Measurements from ENCODE around the gene SPTLC2. TPM values are rescaled to one million over a fixed set of nuclear protein-coding genes. Genes with fewer than 3 reads are reported as not detected.

SPTLC2 gene
- total RNA-seq, 1 experiment from 2014 or later: 32.6 TPM

DNA sequence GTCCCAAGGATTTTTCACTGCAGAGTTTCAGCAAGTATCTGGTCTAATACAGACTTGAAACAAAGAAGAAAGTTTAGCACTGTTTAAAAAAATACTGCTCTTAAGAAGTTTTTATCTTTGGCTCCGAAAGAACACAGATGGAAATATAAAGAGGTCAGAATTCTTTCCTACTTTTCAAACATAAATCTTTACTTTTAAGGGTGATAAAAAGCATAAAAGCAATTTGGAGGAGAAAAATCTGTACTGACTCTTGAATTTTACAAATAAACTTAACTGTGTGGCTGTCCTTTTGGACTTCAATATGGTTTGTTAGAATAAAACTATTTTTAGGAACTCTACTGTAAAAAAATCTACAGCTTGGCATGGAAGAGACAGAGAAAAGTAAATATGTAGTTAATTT is 90.2 kb downstream of the SPTLC2 start:
- no peaks in the 10 kb centered on the region for H3K9me3 ChIP-seq (ENCODE audit: control insufficient read depth, low read depth, low read length)
- no peak overlapping the region for H3K27ac ChIP-seq (ENCODE audit: insufficient read length, low read depth, low read length)
- H2BK12ac ChIP-seq (ENCODE audit: insufficient read length, low read depth, low read length): no peak overlapping the region
- no peaks in the 10 kb centered on the region for H3K27me3 ChIP-seq (ENCODE audit: insufficient read depth, low read length)
- no peak overlapping the region for H4K5ac ChIP-seq (ENCODE audit: insufficient read length, low read depth, low read length)
- no peak overlapping the region for H3K4me2 ChIP-seq (ENCODE audit: insufficient read depth, insufficient read length, low read length)
- no peak overlapping the region for H3K4ac ChIP-seq (ENCODE audit: low read depth, low read length)
- WGBS (ENCODE audit: extremely low coverage, insufficient read length, low lambda C conversion rate): no CpG with 5 or more reads among the region's 1 CpG
- no peak overlapping the region for H3K56ac ChIP-seq (ENCODE audit: insufficient read length, low read depth, low read length)
- Mint-ChIP-seq H3K27ac (no peak overlapping the region), H3K4me3 (no peak overlapping the region), H3K27me3 (ENCODE audit: low read depth) (no peaks in the 10 kb centered on the region), H3K36me3 (ENCODE audit: insufficient read depth in 1 of 3, low read depth in 3 of 3) (peaks cover under 1 to 7% (median 5%) of the 10 kb centered on the region in 3 experiments; a peak in 2 of 7 replicates), H3K4me1 (no peaks in the 10 kb centered on the region), H3K9me3 (no peaks in the 10 kb centered on the region)
- no peak overlapping the region for H2BK5ac ChIP-seq (ENCODE audit: insufficient read length, low read length)
- no peak overlapping the region for H2AFZ ChIP-seq (ENCODE audit: low read length)
- no peak overlapping the region for H3K18ac ChIP-seq (ENCODE audit: insufficient read length, low read depth, low read length)
- no peak overlapping the region for H3K23ac ChIP-seq (ENCODE audit: insufficient read length, low read depth, low read length)
- no peak overlapping the region for H4K91ac ChIP-seq (ENCODE audit: insufficient read length, low read depth, low read length)
- H3K23me2 ChIP-seq (ENCODE audit: insufficient read length, low read depth, low read length, poor library complexity, severe bottlenecking): no peaks in the 10 kb centered on the region
- no peak overlapping the region for H3T11ph ChIP-seq (ENCODE audit: low read length)
- DNase-seq: no peak
- H3K79me2 ChIP-seq (ENCODE audit: insufficient read depth, low read length): no peaks in the 10 kb centered on the region
- H2BK120ac ChIP-seq (ENCODE audit: low read depth, low read length, poor library complexity, severe bottlenecking): no peak overlapping the region
- no peak overlapping the region for H2AK5ac ChIP-seq (ENCODE audit: insufficient read length, low read length)
- H4K20me1 ChIP-seq (ENCODE audit: control insufficient read depth, insufficient read depth, insufficient read length): no peaks in the 10 kb centered on the region
- H3K14ac ChIP-seq (ENCODE audit: insufficient read depth, low read length): no peak overlapping the region
- H3K9ac ChIP-seq (ENCODE audit: extremely low read depth, insufficient read length, low read length): no peak overlapping the region
- H3K4me1 ChIP-seq (ENCODE audit: insufficient read depth, low read length): no peaks in the 10 kb centered on the region
- H4K8ac ChIP-seq (replicated peaks; ENCODE audit: insufficient read length, low read depth, low read length): no peak overlapping the region
- peaks cover 4% of the 10 kb centered on the region for H3K79me1 ChIP-seq (ENCODE audit: insufficient read depth, low read depth, low read length, poor library complexity, severe bottlenecking)
- H2BK15ac ChIP-seq (ENCODE audit: low read depth, low read length): no peak overlapping the region
- no peak for TF ChIP-seq CTCF (conservative IDR thresholded peaks at IDR 0.05)
- no peak overlapping the region for H2BK20ac ChIP-seq (ENCODE audit: low read depth, low read length, poor library complexity, severe bottlenecking)
